GM19328 (cell line): Measurements from ENCODE around the gene ENTPD7.
"Not testable (repeated sequence)": the region's sequence is repeated elsewhere in the genome, so short reads cannot be mapped to it uniquely, and the experiment has no call there.

Experiments used
- ATAC-seq: cut with Tn5 transposase; IDR thresholded peaks from one replicate; pipeline ENCODE4 v1.9.1; 2021; ENCODE audit warnings: mild to moderate bottlenecking, moderate library complexity; ENCODE audit not compliant: unreplicated experiment

ENTPD7 gene

DNA sequence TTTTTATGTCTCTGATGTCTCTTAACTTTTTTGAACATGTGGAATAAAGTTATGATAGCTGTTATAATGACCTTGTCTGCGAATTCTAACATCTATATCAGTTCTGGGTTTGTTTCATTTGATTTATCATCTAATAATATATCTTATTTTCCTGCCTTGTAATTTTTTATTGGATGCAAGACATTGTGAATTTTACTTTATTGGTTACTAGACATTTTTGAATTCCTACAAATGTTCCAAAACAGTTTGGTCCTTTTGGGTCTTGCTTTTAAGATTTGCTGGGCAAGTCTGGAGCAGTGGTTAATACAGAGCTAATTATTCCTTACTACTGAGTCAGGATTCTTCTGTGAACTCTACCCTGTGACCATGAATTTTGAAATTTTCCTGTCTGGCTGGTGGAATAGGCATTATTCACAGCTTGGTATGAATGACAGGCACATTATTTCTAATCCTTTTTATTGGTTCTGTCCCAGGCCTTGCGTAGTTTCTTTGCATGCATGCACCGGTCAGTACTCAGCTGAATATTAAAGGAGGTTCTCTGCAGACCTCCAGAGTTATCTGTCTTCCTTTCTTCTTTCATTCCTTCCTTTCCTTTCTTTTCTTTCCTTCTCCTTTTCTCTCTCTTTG, 81.7 kb downstream of the ENTPD7 start:
- no peak for ATAC-seq

DNA sequence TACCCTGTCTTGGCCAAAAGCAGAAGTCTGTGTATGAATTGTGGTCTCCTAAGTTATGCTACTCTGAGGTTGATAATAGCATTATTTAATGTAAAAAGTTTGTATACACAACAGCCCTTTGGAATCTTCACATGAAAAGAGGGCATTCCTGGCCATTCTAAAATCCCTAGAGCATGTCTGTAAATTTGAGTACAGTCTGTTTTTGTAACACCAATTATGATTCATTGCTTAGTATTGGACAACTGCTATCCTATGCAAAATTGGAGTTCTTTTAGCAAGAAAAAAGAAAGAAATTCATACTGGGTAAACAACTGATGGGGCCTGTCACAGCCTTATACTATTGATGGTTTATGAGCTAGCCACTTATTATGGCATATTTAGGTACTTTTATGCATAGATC, 82.9 kb downstream of the ENTPD7 start:
- no peak for ATAC-seq

DNA sequence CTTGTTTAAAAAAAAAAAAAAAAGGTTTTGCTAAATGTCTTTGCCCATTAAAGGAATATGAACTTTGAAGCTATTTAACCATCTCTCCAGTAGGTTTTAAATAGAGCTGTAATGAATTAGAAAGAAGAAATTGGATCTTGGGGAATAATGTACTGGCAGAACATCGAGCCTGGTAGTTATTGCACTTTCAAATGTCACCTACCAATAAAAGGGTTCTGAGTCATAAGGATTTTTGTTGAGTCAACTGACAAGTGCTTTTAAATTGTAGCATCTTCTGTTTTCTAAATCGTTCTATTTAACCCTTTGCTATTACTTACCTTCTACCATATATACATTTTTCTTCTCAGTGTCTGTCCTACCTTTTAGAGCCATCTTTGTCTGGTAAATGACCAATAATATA, 83.4 kb downstream of the ENTPD7 start:
- ATAC-seq = no peak

DNA sequence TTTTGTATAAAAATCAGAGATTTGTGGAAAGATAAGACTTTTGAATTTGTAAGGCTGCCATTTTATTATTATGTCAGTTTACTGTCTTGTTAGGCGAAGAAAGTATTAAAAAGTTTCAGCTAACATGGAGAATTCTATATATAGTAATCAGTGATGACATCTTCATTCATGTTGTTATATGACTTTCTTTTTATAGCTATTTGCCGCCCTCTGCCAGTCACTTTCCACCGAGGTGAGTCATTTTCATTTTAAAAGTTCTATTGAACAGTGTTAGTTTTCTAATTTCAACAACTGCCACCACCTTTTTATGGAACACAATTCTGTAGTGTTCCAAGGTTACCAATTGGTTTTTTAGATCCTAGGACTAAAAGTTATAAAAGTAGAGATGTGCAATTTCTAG, 84.5 kb downstream of the ENTPD7 start:
- ATAC-seq = no peak

DNA sequence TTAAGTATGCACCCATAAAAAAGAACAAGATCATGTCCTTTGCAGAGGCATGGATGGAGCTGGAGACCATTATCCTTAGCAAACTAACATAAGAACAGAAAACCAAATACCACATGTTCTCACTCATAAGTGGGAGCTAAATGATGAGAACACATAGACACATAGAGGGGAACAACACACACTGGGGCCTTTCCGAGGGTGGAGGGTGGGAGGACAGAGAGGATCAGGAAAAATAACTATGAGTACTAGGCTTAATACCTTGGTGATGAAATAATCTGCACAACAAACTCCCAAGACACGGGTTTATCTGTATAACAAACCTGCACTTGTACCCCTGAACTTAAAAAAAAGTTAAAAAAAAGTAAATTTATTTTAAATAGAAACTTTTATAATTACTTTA, 86.9 kb downstream of the ENTPD7 start:
- ATAC-seq = not testable (repeated sequence)

DNA sequence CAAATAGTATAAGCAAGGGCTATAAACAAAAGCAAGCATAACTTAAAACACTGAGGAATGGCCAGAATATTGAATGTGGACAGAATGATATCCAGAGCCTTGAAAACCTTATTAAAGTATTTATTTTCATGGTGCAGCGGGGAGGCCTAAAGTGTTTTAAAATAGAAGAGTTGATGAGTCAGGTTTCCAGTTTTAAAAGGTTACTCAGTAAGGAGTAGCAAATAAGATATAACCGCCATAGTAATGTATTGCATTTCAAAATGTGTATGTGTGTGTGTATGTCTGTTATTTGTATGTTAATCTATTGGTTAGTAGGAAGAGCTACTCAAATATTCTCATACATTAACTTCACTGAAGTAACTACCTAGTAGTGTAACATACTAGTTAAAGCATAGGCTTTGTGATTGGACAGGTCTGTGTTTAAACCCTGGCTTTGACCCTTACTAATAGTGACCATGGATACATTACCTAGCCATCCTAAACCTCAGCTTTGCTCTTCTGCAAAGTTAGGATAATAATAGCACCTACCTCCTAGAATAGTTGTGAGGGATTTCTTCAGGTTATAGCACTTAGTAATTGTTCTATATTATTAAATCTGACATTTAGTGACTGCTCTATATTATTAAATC, 89.6 kb downstream of the ENTPD7 start:
- no peak for ATAC-seq

DNA sequence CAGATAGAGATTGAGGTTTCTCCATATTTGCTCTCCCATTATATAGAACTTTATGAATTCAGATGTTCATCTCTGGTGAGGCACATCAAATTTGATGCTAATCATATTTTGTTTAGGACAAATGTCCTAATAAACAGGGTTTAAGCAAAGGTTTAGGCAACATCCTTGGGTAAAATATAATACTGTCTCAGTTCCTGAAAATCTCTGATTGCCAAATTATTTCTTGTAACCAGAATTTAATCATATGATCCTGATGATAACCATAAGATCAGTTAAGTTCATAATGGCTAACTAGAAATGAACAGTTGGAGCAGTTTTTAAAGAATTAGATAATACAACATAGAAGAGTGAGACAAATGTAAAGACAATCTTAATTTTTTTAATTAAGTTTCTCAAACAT, 91.3 kb downstream of the ENTPD7 start:
- ATAC-seq = no peak

DNA sequence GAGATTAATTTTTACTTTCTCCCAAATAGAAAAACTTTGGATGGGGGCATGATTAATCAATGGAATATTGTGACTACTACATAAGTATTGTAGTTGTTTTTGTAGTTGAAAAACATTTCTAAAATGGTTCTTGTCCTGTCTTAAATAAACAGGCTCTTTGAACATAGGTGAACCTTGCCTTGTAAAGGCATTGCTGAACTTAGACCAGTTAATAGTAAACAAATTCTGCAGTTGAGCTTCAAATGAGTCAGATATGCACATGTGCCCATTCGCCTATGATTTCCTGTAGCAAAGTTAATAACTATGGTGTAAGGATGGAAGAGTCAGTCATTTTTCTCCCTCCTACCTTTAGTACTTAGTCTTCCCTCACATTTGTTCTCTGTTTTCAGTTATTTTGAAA, 95.4 kb downstream of the ENTPD7 start:
- no peak for ATAC-seq
